ENCODE data around the gene CDH26.

CDH26 gene

GRCh38 chr20:59925899-59926298 is 32.3 kb upstream of the CDH26 start:
- DNase-seq (ENCODE audit: low spot score), result no peak
- no peak overlapping the region for H3K27ac ChIP-seq
- TF ChIP-seq CTCF (IDR thresholded peaks at IDR 0.05), result no peak
- no peak overlapping the region for H3K4me3 ChIP-seq

GRCh38 chr20:59931511-59932312 is 26.5 kb upstream of the CDH26 start:
- no peak overlapping the region for H3K27ac ChIP-seq
- TF ChIP-seq CTCF (IDR thresholded peaks at IDR 0.05), result no peak
- no peak for DNase-seq (ENCODE audit: low spot score)
- H3K4me3 ChIP-seq, result no peak overlapping the region

- TF ChIP-seq CTCF (IDR thresholded peaks at IDR 0.05), result no peak
- DNase-seq (ENCODE audit: low spot score), result no peak
- Histone ChIP-seq H3K27ac (no peak overlapping the region), H3K4me3 (peak overlapping the region; percentile 74)
These were observed 25.5 kb upstream of the CDH26 start for GRCh38 chr20:59932616-59933295.

- DNase-seq (ENCODE audit: low spot score), result no peak
- H3K27ac ChIP-seq, result peak within 1 kb of the TSS; percentile 34 to 76
- H3K4me3 ChIP-seq, result peak within 1 kb of the TSS; percentile 74
These were observed 24.9 kb upstream of the CDH26 start, which contains the start of gene SYCP2 for GRCh38 chr20:59933296-59933848. SYCP2 (minus strand) TSS chr20:59933637; CDS start chr20:59922413, 11,224 bp downstream.

GRCh38 chr20:59933849-59934585 is 24.2 kb upstream of the CDH26 start:
- Histone ChIP-seq H3K27ac (peak overlapping the region; percentile 34 to 76), H3K4me3 (peak overlapping the region; percentile 74)
- TF ChIP-seq CTCF (IDR thresholded peaks at IDR 0.05), result peak; percentile 97
- DNase-seq (ENCODE audit: low spot score), result peak; percentile 84

More at GRCh38 chr20:59933296-59933848, 24.9 kb upstream of the CDH26 start, which contains the start of gene SYCP2:
- no peak for TF ChIP-seq CTCF (IDR thresholded peaks at IDR 0.05)

- TF ChIP-seq CTCF (IDR thresholded peaks at IDR 0.05), result no peak
- no peak for DNase-seq (ENCODE audit: low spot score)
- Histone ChIP-seq H3K4me3 (no peak overlapping the region), H3K27ac (no peak overlapping the region)
These were observed 22.6 kb upstream of the CDH26 start for GRCh38 chr20:59935457-59936185.

Data from coronary artery (tissue), 2 donors.